ENCODE results near the gene GABRR2.
"Not testable (repeated sequence)": the region's sequence is repeated elsewhere in the genome, so short reads cannot be mapped to it uniquely, and the experiment has no call there.

Gene GABRR2

GRCh38 chr6:89330910-89331309, 15.8 kb upstream of the GABRR2 start:
- no peak for DNase-seq
- intact Hi-C loops (cut with DNase I), result no loop called here

DNA sequence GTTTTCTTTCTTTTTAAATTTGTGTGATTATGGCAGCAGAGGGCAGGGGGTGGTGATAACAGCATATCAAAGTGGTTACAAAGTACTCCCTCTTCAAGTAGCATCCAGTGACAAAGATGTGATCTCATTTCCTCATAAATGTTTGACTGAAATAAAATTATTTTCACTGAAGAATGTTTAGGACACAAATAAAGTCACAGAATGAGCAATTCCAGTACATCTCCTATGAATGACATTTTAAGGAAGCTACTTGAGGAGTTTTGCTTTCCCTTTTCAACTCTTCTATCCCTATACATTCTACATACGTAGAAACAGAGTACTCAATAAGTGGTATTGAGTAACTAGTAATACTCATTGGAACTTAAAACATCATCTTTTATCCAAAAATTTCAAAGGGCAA, 13.9 kb upstream of the GABRR2 start:
- no peak for DNase-seq
- intact Hi-C loops (cut with DNase I), result no loop called here

GRCh38 chr6:89324304-89324703, 9.2 kb upstream of the GABRR2 start:
- intact Hi-C loops (cut with DNase I), result no loop called here
- no peak for DNase-seq

DNA sequence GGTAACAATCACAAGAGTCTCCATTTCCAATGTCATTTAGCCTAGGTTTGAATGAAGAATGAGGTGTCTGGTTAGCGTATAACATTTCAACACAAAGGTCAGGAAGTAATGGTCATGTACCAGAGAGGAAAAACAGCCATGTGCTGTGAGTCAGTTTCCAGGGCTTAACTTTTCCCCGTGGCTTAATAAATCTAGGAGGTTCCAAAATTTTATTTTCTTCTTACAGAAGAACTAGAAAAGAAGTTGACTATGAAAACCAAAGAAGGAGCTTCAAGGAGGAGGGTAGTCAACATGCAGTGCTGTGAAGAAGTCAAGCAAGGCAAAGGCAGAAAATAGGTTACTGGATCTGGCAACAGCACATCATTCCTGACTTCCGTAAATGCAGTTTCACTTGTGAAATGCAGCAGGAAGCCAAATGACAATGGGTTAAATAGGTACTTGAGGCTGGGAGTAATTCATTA, 8.4 kb upstream of the GABRR2 start:
- DNase-seq, result no peak
- intact Hi-C loops (cut with DNase I), result no loop called here

- peak in 1 of 10 donors; percentile 57 for DNase-seq
- intact Hi-C loops (cut with DNase I), result no loop called here
Measured at GRCh38 chr6:89321131-89321970, 6.3 kb upstream of the GABRR2 start.

- DNase-seq, result no peak
- intact Hi-C loops (cut with DNase I), result no loop called here
Measured at GRCh38 chr6:89320012-89320559, 5.0 kb upstream of the GABRR2 start.

DNA sequence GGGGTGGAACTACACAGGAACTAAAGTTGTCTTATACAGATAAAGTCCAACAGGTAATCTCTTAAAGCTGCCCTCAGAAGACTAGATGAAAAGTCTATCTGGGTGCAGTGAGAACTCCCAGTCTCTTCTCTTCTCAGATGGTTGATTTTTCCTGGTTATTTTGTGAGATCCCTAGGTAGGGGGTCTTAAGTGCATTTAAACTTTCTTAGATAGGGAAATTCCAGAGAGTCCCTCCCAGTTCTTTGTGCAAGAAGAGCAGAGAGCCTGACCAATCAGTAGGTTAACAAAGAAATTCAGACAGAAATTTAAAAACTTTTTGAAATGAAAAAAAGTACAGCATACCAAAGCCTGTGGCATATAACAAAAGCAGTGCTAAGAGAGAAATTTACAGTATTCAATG, 2.0 kb upstream of the GABRR2 start:
- no peak for DNase-seq
- intact Hi-C loops (cut with DNase I), result no loop called here

GRCh38 chr6:89314692-89315091, 407 bp downstream of the GABRR2 start:
- peak in 2 of 10 donors; percentile 27 to 50 for DNase-seq
- intact Hi-C loops (cut with DNase I), result no loop called here

GRCh38 chr6:89313006-89313405, 2.1 kb downstream of the GABRR2 start:
- DNase-seq, result peak in 3 of 10 donors; percentile 15 to 68 (median 61)
- intact Hi-C loops (cut with DNase I), result no loop called here

GRCh38 chr6:89311853-89312531, 3.1 kb downstream of the GABRR2 start:
- peak in 9 of 10 donors; percentile 34 to 88 (median 55) for DNase-seq
- intact Hi-C loops (cut with DNase I), result no loop called here

DNA sequence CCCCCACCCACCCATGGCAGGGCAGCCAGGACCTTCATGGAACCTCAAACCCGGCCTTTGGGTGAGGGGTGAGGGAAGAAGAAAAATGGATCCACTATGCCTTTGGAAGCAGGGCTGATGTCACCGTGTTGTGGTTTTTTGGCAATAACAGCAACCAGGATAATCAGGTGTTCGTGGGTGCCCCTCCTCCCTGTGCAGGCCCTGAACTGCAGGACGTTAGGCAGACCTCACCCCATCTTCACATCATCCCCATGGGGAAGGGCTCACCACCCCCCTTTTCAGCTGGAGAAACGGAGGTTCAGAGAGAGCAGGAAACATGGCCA, 3.6 kb downstream of the GABRR2 start:
- intact Hi-C loops (cut with DNase I), result no loop called here
- DNase-seq, result peak in 1 of 10 donors; percentile 33

DNA sequence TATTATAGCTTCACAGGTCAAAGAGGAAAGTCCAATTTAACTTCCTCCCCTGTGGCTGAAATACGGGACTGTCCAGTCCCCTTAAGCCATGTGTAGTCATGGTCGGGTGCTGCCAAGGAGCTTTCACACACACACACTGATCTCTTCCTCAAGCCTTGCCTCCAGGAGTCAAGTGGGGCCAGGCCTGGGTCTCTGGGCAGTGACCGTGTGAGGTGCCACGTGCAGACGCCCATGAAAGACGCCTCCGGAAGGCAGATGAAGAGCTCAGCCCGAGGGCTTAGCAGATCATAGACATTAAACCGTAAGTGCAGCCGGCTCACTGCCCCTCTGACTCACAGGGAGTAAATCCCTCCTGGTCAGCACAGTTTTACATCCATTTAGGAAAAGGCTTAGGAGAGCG, 4.2 kb downstream of the GABRR2 start:
- DNase-seq, result peak in 2 of 10 donors; percentile 62 to 66
- intact Hi-C loops (cut with DNase I), result no loop called here

DNA sequence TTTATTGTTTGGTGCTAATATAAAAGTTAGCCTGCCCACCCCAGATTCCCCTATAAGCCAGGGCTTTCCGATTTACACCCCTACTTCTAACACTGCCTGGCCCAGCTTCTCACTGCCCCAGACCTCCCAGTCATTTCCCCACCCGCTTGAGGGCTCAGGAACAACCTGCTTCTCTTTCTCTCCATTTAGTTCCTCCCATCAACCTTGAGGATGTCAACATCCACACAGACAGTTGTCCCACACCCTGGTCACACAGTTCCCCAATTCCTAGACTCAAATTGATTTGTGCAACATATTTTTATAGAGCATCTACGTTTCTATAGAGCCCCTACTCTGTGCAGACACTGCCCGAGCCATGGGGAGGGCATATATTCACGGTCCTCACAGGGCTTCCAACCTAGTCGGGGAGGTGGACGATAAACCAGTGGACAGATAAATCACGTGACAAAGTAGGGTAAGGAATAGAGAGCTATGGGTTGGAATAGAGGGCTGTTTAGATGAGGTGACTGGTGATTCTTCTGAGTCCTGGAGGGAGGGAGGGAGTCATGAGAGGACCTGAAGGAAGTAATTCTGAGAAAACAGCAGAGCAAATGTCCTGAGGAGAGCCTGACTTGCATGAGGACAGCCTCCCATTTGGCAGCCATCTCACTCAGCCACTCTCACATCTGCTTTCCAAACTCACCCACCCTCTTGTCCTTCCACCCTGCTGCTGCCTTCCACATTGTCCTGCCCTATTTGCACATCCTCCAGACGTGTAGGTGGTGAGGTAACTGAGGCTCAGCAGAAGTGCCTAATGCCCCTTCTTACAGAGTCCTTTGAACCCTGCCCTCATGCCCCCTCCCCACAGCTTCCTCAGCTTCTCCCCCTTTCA, 6.3 kb downstream of the GABRR2 start:
- peak in 1 of 10 donors; percentile 27 for DNase-seq
- intact Hi-C loops (cut with DNase I), result no loop called here

DNA sequence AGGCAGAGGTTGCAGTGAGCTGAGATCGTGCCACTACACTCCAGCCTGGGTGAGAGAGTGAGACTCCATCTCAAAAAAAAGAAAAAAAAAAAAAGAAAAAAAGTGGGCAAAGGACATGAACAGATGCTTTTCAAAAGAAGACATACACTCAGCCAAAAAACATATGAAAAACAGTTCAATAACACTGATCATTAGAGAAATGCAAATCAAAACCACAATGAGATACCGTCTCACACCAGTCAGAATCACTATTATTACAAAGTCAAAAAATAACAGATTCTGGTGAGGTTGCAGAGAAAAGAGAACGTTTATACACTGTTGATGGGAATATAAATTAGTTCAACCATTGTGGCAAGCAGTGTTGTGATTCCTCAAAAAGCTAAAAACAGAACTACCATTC, 10.6 kb downstream of the GABRR2 start:
- intact Hi-C loops (cut with DNase I); DNase-seq: not testable (repeated sequence)

DNA sequence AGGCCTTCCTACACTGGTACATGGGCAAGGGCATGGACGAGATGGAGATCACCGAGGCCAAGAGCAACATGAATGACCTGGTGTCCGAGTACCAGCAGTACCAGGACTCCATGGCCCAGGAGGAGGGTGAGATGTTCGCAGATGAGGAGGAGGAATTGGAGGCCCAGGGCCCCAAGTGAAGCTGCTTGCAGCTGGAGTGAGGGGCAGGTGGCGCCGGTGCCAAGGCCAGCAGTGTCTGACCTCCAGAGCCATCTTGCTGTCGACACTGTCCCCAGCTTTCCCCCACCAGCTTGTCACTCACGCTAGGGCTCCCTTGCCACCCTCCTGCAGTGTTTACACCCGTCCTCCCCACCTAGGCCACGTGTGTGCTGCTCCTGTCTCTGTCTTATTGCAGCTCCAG, 12.2 kb downstream of the GABRR2 start:
- peak in 1 of 10 donors; percentile 50 for DNase-seq
- intact Hi-C loops (cut with DNase I), result no loop called here

DNA sequence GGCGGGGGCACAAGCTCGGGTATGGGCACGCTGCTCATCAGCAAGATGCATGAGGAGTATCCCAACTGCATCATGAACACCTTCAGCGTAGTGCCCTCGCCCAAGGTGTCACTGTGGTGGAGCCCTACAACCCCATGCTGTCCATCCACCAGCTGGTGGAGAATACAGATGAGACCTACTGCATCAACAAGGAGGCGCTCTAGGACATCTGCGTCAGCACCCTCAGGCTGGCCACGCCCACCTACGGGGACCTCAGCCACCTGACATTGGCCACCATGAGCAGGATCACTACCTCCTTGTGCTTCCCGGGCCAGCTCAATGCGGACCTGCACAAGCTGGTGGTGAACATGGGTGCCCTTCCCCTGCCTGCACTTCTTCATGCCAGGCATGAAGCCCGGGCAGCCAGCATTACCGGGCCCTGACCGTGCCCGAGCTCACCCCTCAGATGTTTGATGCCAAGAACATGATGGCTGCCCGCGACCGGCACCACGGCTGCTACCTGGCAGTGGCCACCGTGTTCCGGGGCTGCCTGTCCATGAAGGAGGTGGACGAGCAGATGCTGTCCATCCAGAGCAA, 12.8 kb downstream of the GABRR2 start:
- intact Hi-C loops (cut with DNase I), result no loop called here
- DNase-seq, result peak in 2 of 10 donors; percentile 61 to 77

DNA sequence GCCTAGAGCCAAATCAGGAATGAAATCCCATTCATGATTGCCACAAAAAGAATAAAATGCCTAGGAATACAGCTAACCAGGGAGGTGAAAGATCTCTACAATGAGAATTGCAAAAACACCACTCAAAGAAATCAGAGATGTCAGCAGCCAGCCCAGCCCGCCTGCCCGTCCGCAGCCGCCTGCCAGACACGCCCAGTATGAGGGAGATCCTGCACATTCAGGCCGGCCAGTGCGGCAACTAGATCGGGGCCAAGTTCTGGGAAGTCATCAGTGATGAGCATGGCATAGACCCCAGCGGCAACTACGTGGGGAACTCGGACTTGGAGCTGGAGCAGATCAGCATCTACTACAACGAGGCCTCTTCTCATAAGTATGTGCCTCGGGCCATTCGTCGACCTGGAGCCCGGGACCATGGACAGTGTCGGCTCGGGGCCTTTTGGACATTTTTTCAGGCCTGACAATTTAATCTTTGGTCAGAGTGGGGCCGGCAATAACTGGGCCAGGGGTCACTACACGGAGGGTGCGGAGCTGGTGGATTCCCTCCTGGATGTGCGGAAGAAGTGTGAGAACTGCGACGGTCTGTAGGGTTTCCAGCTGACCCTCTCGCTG, 13.4 kb downstream of the GABRR2 start:
- intact Hi-C loops (cut with DNase I), result no loop called here
- peak in 2 of 10 donors; percentile 60 to 67 for DNase-seq

GRCh38 chr6:89299466-89299850, 15.6 kb downstream of the GABRR2 start:
- intact Hi-C loops (cut with DNase I), result no loop called here
- peak in 1 of 10 donors; percentile 31 for DNase-seq

- intact Hi-C loops (cut with DNase I), result no loop called here
- peak in 1 of 10 donors; percentile 19 for DNase-seq
Measured at GRCh38 chr6:89298680-89299465, 16.2 kb downstream of the GABRR2 start.
